HTERT RPE-1 (cell line): ENCODE results near the gene ZNF638.

Experiments used
- in situ Hi-C: fragments of 300-500 bp; cut with MboI; formaldehyde crosslinking; loops from 4 replicates; pipeline ENCODE4 v1.14.3; 2020; ENCODE audit warnings: low sequenced_read_pairs

The ZNF638 gene

GRCh38 chr2:71455011-71455740 is 123.6 kb downstream of the ZNF638 start:
- in situ Hi-C loops: no loop called here

GRCh38 chr2:71455741-71456569 is 124.4 kb downstream of the ZNF638 start:
- in situ Hi-C loops: no loop called here

- in situ Hi-C loops: no loop called here
Measured at GRCh38 chr2:71456617-71457016, 125.0 kb downstream of the ZNF638 start.

- in situ Hi-C loops: no loop called here
Measured at GRCh38 chr2:71457123-71457915, 125.7 kb downstream of the ZNF638 start.

- in situ Hi-C loops: no loop called here
Measured at GRCh38 chr2:71457923-71458322, 126.3 kb downstream of the ZNF638 start.

- in situ Hi-C loops: no loop called here
Measured at GRCh38 chr2:71458413-71459083, 127.0 kb downstream of the ZNF638 start.

GRCh38 chr2:71459084-71459431 is 127.5 kb downstream of the ZNF638 start:
- in situ Hi-C loops: no loop called here

GRCh38 chr2:71460056-71460455 is 128.5 kb downstream of the ZNF638 start:
- in situ Hi-C loops: no loop called here

- in situ Hi-C loops: no loop called here
Measured at GRCh38 chr2:71460595-71461303, 129.2 kb downstream of the ZNF638 start.

GRCh38 chr2:71461304-71461671 is 129.7 kb downstream of the ZNF638 start:
- in situ Hi-C loops: no loop called here

GRCh38 chr2:71462056-71462605 is 130.5 kb downstream of the ZNF638 start:
- in situ Hi-C loops: no loop called here

GRCh38 chr2:71462641-71463341 is 131.2 kb downstream of the ZNF638 start:
- in situ Hi-C loops: no loop called here

GRCh38 chr2:71463342-71463654 is 131.7 kb downstream of the ZNF638 start:
- in situ Hi-C loops: no loop called here

- in situ Hi-C loops: no loop called here
Measured at GRCh38 chr2:71464389-71464788, 132.8 kb downstream of the ZNF638 start.

- in situ Hi-C loops: no loop called here
Measured at GRCh38 chr2:71465356-71465755, 133.8 kb downstream of the ZNF638 start.

- in situ Hi-C loops: no loop called here
Measured at GRCh38 chr2:71465961-71466300, 134.3 kb downstream of the ZNF638 start.

GRCh38 chr2:71466301-71467179 is 135.0 kb downstream of the ZNF638 start:
- in situ Hi-C loops: no loop called here

- in situ Hi-C loops: no loop called here
Measured at GRCh38 chr2:71467180-71467815, 135.7 kb downstream of the ZNF638 start.
